Right lobe of liver (tissue), 4 donors: ENCODE results near the gene HPS4.

Experiments
- POLR2A ChIP-seq: fragments of 450-650 bp; IDR thresholded peaks from one replicate; pipeline ENCODE4 v1.6.1; 2017; ENCODE audit warnings: antibody characterized with exemption, mild to moderate bottlenecking
- TF ChIP-seq, protein P1 (sequence below), 4 donors: fragments of 200-600 bp in 3 of 4; fragments of 450-650 bp in 1 of 4; IDR thresholded peaks; one replicate each; pipeline versions ENCODE4 v1.5.1 to v1.8.0; 2016 to 2022; ENCODE audit warnings: antibody characterized with exemption in 4 of 4, mild to moderate bottlenecking in 2 of 4
- donor health status: DM: no; HTN: no; CAD: no.
- donor health status: DM: no; HTN: no; CAD: no.
- donor health status: DM: no; HTN: yes; CAD: no.

DNA sequence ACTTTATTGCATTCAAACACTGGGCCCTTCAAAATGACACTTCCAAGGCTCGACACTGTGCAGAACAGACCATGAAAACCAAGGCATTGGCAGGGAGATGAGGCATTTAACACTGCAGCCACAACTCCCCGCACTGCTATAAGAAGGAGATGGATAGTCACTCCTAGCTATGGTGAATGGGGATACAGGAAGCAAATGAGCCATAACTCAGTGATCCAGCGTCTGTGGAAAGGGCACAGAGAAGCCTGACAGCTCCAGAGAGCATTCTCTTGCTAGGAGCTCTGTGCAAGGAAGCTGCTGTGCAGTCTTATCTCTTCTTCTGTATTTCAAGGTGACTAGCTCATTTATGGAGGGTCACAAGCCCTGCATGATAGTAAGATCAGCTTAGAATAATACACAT is 20.9 kb downstream of the HPS4 start:
- TF ChIP-seq, protein P1, sequence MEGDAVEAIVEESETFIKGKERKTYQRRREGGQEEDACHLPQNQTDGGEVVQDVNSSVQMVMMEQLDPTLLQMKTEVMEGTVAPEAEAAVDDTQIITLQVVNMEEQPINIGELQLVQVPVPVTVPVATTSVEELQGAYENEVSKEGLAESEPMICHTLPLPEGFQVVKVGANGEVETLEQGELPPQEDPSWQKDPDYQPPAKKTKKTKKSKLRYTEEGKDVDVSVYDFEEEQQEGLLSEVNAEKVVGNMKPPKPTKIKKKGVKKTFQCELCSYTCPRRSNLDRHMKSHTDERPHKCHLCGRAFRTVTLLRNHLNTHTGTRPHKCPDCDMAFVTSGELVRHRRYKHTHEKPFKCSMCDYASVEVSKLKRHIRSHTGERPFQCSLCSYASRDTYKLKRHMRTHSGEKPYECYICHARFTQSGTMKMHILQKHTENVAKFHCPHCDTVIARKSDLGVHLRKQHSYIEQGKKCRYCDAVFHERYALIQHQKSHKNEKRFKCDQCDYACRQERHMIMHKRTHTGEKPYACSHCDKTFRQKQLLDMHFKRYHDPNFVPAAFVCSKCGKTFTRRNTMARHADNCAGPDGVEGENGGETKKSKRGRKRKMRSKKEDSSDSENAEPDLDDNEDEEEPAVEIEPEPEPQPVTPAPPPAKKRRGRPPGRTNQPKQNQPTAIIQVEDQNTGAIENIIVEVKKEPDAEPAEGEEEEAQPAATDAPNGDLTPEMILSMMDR (IDR thresholded peaks at IDR 0.05), result no peak
- no peak for TF ChIP-seq POLR2A
